GM23248 (cell line): Measurements from ENCODE around the gene AK8.

Source experiments
- EZH2 ChIP-seq: fragments of 200-600 bp; sonication (generic); IDR thresholded peaks from 2 replicates; pipeline ENCODE4 v1.6.1; 2018; ENCODE audit warnings: antibody characterized with exemption, mild to moderate bottlenecking; ENCODE audit not compliant: insufficient read depth, poor library complexity, severe bottlenecking
- EZH2phosphoT487 ChIP-seq: fragments of 200-600 bp; sonication (generic); IDR thresholded peaks from 2 replicates; pipeline ENCODE4 v1.6.1; 2018; ENCODE audit warnings: antibody characterized with exemption, moderate library complexity, mild to moderate bottlenecking, low read depth; ENCODE audit not compliant: insufficient read depth

GRCh38 chr9:132792547-132792946 is 85.5 kb downstream of the AK8 start:
- TF ChIP-seq EZH2phosphoT487 (no peak), EZH2 (no peak)
